ENCODE results near the gene FGF1. TPM values are rescaled to one million over a fixed set of nuclear protein-coding genes. Genes with fewer than 3 reads are reported as not detected.

FGF1 gene
- total RNA-seq, 2 donors from 2014 or later = 0.77 TPM; not detected in 1

GRCh38 chr5:142644640-142645361 is 41.1 kb downstream of the FGF1 start:
- no peak for TF ChIP-seq CTCF (conservative IDR thresholded peaks at IDR 0.05)
- Histone ChIP-seq H3K9me3 (ENCODE audit: control insufficient read depth, low read length) (no peaks in the 10 kb centered on the region), H3K4me1 (ENCODE audit: control insufficient read depth, insufficient read depth, low read length) (no peaks in the 10 kb centered on the region), H3K36me3 (ENCODE audit: control insufficient read depth, insufficient read depth, low read length) (no peaks in the 10 kb centered on the region), H3K4me3 (ENCODE audit: low read length) (no peak overlapping the region), H3K27me3 (ENCODE audit: control insufficient read depth, insufficient read depth, low read length, poor library complexity, severe bottlenecking) (no peaks in the 10 kb centered on the region), H3K9ac (ENCODE audit: extremely low read depth, low read length, poor library complexity, severe bottlenecking) (no peak overlapping the region), H3K27ac (ENCODE audit: low read depth, low read length) (no peak overlapping the region)
- H3K27ac Mint-ChIP-seq = no peak overlapping the region
- H3K4me3 Mint-ChIP-seq = no peak overlapping the region
- 64 to 89% methylated on average over 8 to 10 of the region's 10 CpGs for WGBS, 2 experiments (ENCODE audit: insufficient coverage in 1 of 2, insufficient read length in 1 of 2)
- H3K27me3 Mint-ChIP-seq (ENCODE audit: insufficient read depth) = no peaks in the 10 kb centered on the region
- no peaks in the 10 kb centered on the region for H3K9me3 Mint-ChIP-seq
- DNase-seq = no peak
- H3K36me3 Mint-ChIP-seq (ENCODE audit: low read depth) = no peaks in the 10 kb centered on the region
- peaks cover 12% of the 10 kb centered on the region for H3K4me1 Mint-ChIP-seq

- no peak overlapping the region for H3K9ac ChIP-seq (ENCODE audit: extremely low read depth, low read length, poor library complexity, severe bottlenecking)
- no peaks in the 10 kb centered on the region for H3K27me3 Mint-ChIP-seq (ENCODE audit: insufficient read depth)
- WGBS, 2 experiments (ENCODE audit: insufficient coverage in 1 of 2, insufficient read length in 1 of 2) = 81 to 86% methylated on average over 3 to 5 of the region's 5 CpGs
- H3K36me3 ChIP-seq (ENCODE audit: control insufficient read depth, insufficient read depth, low read length) = no peaks in the 10 kb centered on the region
- no peaks in the 10 kb centered on the region for H3K9me3 Mint-ChIP-seq
- peaks cover 12% of the 10 kb centered on the region for H3K4me1 Mint-ChIP-seq
- no peaks in the 10 kb centered on the region for H3K9me3 ChIP-seq (ENCODE audit: control insufficient read depth, low read length)
- no peak for TF ChIP-seq CTCF (conservative IDR thresholded peaks at IDR 0.05)
- no peak for DNase-seq
- no peak overlapping the region for H3K27ac ChIP-seq (ENCODE audit: low read depth, low read length)
- no peak overlapping the region for H3K27ac Mint-ChIP-seq
- no peaks in the 10 kb centered on the region for H3K27me3 ChIP-seq (ENCODE audit: control insufficient read depth, insufficient read depth, low read length, poor library complexity, severe bottlenecking)
- no peak overlapping the region for H3K4me3 ChIP-seq (ENCODE audit: low read length)
- no peaks in the 10 kb centered on the region for H3K4me1 ChIP-seq (ENCODE audit: control insufficient read depth, insufficient read depth, low read length)
- no peaks in the 10 kb centered on the region for H3K36me3 Mint-ChIP-seq (ENCODE audit: low read depth)
- no peak overlapping the region for H3K4me3 Mint-ChIP-seq
Observed at GRCh38 chr5:142644127-142644526, 41.8 kb downstream of the FGF1 start.

DNA sequence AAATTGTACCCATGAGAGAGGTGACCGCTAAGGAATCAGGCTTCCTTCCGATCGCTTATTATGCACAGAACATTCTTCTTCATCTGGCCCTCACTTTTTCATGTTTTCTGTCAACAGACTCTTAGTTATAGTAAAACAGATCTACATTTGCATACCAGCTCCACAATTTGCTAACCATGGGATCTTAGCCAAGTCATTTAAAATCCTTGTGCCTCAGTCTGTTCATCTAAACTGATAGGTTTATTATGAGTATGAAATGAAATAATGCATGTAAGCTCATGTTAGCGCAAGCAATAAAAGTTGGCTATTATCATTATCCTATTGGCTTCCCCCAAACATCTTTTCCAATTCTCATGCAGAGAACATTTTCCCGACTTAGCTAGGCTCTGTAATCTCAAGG is 42.3 kb downstream of the FGF1 start:
- Mint-ChIP-seq H3K4me1 (peaks cover 12% of the 10 kb centered on the region), H3K27ac (no peak overlapping the region), H3K4me3 (no peak overlapping the region), H3K9me3 (no peaks in the 10 kb centered on the region), H3K36me3 (ENCODE audit: low read depth) (no peaks in the 10 kb centered on the region), H3K27me3 (ENCODE audit: insufficient read depth) (no peaks in the 10 kb centered on the region)
- Histone ChIP-seq H3K4me1 (ENCODE audit: control insufficient read depth, insufficient read depth, low read length) (no peaks in the 10 kb centered on the region), H3K36me3 (ENCODE audit: control insufficient read depth, insufficient read depth, low read length) (no peaks in the 10 kb centered on the region), H3K9ac (ENCODE audit: extremely low read depth, low read length, poor library complexity, severe bottlenecking) (no peak overlapping the region), H3K27me3 (ENCODE audit: control insufficient read depth, insufficient read depth, low read length, poor library complexity, severe bottlenecking) (no peaks in the 10 kb centered on the region), H3K4me3 (ENCODE audit: low read length) (no peak overlapping the region), H3K27ac (ENCODE audit: low read depth, low read length) (no peak overlapping the region), H3K9me3 (ENCODE audit: control insufficient read depth, low read length) (no peaks in the 10 kb centered on the region)
- WGBS, 2 experiments (ENCODE audit: insufficient coverage in 1 of 2, insufficient read length in 1 of 2) = 89 to 100% methylated on average over 3 to 5 of the region's 5 CpGs
- no peak for TF ChIP-seq CTCF (conservative IDR thresholded peaks at IDR 0.05)
- DNase-seq = no peak
